Activated T-cell treated with anti-CD3 and anti-CD28 coated beads, Interleukin-2, amount 50 U/mL, for 24 hours (primary cell): Measurements from ENCODE around the gene ADGRA1.

ENCODE experiments used
- DNase-seq: peaks from one replicate; pipeline ENCODE4 v3.0.0-alpha.2; 2020
- H3K27ac Mint-ChIP-seq: 2 replicates; pipeline ENCODE4 v1.8.0; 2020; ENCODE audit warnings: mild to moderate bottlenecking, mixed read lengths
- H3K27me3 Mint-ChIP-seq: 2 replicates; pipeline ENCODE4 v1.8.0; 2020; ENCODE audit warnings: mixed read lengths
- H3K36me3 Mint-ChIP-seq: 2 replicates; pipeline ENCODE4 v1.8.0; 2020; ENCODE audit warnings: low read depth, mixed read lengths
- H3K4me1 Mint-ChIP-seq: 2 replicates; pipeline ENCODE4 v1.8.0; 2020; ENCODE audit warnings: low read depth, mixed read lengths
- H3K4me3 Mint-ChIP-seq: 2 replicates; pipeline ENCODE4 v1.8.0; 2020; ENCODE audit warnings: mild to moderate bottlenecking, moderate library complexity, mixed read lengths
- H3K9me3 Mint-ChIP-seq: 2 replicates; pipeline ENCODE4 v1.8.0; 2020; ENCODE audit warnings: mixed read lengths

Gene ADGRA1

DNA sequence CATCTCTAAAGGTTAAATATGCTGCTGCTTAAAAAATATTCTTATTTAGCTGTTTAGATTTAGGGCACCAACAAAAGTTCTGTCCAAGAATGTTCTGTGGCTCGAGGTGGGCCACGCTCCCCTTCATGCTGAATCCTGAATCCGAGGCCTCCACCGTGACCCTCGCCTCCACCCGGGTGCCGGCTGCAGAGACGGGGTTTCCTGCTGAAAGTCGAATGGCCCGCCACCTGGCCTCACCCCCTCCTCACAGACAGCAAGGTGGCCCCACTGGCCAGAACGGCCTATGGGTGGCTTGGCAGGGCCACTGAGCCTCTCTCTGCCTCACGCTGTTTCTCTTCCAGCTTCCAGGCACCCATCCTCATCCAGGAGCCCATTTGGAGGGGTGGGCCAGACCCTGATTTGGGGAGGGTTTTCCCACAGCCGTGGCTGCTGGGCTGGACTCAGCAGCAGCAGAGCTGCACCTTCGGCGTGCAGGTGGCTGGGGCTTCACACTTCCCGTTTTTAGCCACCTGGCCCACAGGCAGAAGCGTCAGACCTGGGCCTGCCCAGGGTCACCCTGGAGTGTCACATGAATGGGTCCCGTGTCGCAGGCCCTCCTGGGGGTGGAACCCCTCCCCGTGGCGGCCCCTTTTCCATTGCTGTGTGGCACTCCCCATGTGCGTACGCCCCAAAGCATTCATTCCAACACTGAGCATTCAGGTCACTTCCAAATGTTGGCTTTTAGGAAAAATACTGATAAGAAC lies 26.3 kb upstream of the ADGRA1 start:
- Mint-ChIP-seq H3K4me1 (peaks cover 12% of the 10 kb centered on the region), H3K9me3 (no peaks in the 10 kb centered on the region), H3K27ac (no peak overlapping the region), H3K4me3 (no peak overlapping the region), H3K27me3 (peaks cover 7% of the 10 kb centered on the region), H3K36me3 (no peaks in the 10 kb centered on the region)
- DNase-seq, result no peak

DNA sequence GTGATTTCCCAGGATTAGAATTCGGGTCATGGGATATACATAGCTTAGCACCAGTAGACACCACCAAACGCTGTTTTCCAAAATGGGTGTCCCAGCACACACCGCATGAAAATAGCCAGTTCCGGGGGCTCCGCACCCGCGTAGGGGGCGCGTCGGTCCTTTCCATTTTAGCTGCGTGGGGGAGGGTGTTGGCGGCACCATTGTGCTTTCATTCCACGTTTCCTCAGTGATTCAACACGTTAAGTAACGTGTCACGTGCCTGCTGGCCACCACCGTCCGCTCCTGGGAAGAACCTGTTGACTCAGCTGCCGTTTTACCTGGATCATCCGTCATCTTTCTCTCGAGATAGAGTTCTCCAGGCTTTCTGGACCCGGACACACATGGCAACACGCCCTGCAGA lies 25.6 kb upstream of the ADGRA1 start:
- Mint-ChIP-seq H3K9me3 (no peaks in the 10 kb centered on the region), H3K27me3 (peaks cover 7% of the 10 kb centered on the region), H3K4me3 (no peak overlapping the region), H3K4me1 (peaks cover 12% of the 10 kb centered on the region), H3K36me3 (no peaks in the 10 kb centered on the region), H3K27ac (no peak overlapping the region)
- no peak for DNase-seq

- no peaks in the 10 kb centered on the region for H3K36me3 Mint-ChIP-seq
- no peak for DNase-seq
- H3K4me3 Mint-ChIP-seq, result no peak overlapping the region
- H3K9me3 Mint-ChIP-seq, result no peaks in the 10 kb centered on the region
- peaks cover 5% of the 10 kb centered on the region for H3K27me3 Mint-ChIP-seq
- peaks cover 10% of the 10 kb centered on the region for H3K4me1 Mint-ChIP-seq
- H3K27ac Mint-ChIP-seq, result no peak overlapping the region
These were observed 25.1 kb upstream of the ADGRA1 start for GRCh38 chr10:133062635-133063034.

- no peak overlapping the region for H3K4me3 Mint-ChIP-seq
- no peaks in the 10 kb centered on the region for H3K4me1 Mint-ChIP-seq
- H3K27ac Mint-ChIP-seq, result no peak overlapping the region
- DNase-seq, result no peak
- no peaks in the 10 kb centered on the region for H3K9me3 Mint-ChIP-seq
- H3K27me3 Mint-ChIP-seq, result no peaks in the 10 kb centered on the region
- H3K36me3 Mint-ChIP-seq, result no peaks in the 10 kb centered on the region
These were observed 20.3 kb upstream of the ADGRA1 start for GRCh38 chr10:133067149-133068105.

GRCh38 chr10:133068111-133069032 lies 19.4 kb upstream of the ADGRA1 start:
- Mint-ChIP-seq H3K27ac (no peak overlapping the region), H3K9me3 (no peaks in the 10 kb centered on the region), H3K4me3 (no peak overlapping the region), H3K36me3 (no peaks in the 10 kb centered on the region), H3K27me3 (no peaks in the 10 kb centered on the region), H3K4me1 (no peaks in the 10 kb centered on the region)
- DNase-seq, result no peak

DNA sequence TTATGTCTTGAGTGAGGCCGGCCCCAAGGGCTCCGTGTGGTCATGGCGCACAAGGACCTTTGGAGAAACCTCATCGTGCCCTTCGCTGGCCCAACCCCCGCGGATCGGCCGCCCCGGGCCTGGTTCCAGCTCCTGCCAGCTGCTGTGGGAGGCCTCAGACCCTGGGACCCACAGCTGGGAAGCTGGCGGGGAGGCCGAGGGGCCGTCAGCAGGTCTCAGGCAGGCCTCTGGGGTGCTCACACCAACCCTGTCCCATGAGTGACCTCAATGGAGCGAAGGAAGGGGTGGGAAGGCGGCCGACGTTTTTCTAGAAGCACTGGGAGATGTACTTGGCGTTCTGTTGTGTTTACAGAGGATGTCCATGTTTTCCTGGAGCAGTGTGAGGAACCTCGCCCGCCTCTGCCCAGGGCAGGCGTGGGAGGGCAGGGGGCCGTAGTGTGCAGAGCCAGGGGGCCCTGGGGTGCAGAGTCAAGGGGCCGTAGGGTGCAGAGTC lies 18.6 kb upstream of the ADGRA1 start:
- Mint-ChIP-seq H3K4me1 (no peaks in the 10 kb centered on the region), H3K27ac (no peak overlapping the region), H3K27me3 (no peaks in the 10 kb centered on the region), H3K9me3 (no peaks in the 10 kb centered on the region), H3K36me3 (no peaks in the 10 kb centered on the region), H3K4me3 (no peak overlapping the region)
- DNase-seq, result no peak

DNA sequence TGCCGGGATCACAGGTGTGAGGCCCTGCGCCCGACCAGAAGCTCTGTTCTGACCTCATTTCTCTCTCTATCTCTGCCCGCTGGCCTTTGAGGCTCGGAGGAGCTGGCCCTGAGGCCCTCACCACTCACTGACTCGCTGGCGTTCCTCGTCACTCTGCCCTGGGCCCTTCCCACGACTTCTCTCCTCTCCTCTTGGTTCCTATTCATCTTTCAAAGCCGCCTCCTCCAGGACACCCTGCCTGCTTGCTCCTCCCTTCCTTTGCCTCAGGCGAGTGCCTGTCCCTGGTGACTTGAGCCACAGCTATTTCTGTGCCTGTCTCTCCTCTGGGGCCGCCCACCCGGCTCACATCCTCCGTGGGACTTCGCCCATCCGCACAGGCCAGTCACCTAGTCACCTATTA lies 17.3 kb upstream of the ADGRA1 start:
- Mint-ChIP-seq H3K4me1 (no peaks in the 10 kb centered on the region), H3K4me3 (no peak overlapping the region), H3K9me3 (no peaks in the 10 kb centered on the region), H3K36me3 (no peaks in the 10 kb centered on the region), H3K27ac (no peak overlapping the region), H3K27me3 (peaks cover 6% of the 10 kb centered on the region)
- DNase-seq, result no peak

- Mint-ChIP-seq H3K9me3 (no peaks in the 10 kb centered on the region), H3K4me1 (no peaks in the 10 kb centered on the region), H3K27ac (no peak overlapping the region), H3K27me3 (peaks cover 6% of the 10 kb centered on the region), H3K36me3 (no peaks in the 10 kb centered on the region), H3K4me3 (no peak overlapping the region)
- no peak for DNase-seq
These were observed 16.9 kb upstream of the ADGRA1 start for GRCh38 chr10:133070810-133071209.

DNA sequence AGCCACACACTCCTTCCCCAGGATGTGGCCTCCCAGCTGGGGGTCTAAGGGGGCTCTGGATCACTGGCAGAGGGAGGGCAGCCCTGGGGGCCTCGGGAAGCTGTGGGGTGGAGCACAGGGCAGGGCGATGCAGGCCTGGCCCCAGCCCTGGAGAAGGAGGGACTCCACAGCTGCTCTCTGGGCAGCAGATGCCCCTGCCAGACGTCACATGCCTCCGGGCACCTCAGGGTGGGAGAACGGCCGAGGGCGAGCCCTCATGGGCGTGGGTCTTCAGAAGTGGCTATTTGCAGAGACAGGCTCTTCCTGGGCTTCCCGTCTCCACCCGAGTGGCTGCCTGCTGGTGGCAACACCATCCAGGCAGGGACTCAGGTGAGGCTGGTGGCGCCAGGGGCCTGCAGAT lies 16.0 kb upstream of the ADGRA1 start:
- Mint-ChIP-seq H3K27ac (no peak overlapping the region), H3K36me3 (no peaks in the 10 kb centered on the region), H3K9me3 (no peaks in the 10 kb centered on the region), H3K27me3 (peaks cover 6% of the 10 kb centered on the region), H3K4me1 (no peaks in the 10 kb centered on the region), H3K4me3 (no peak overlapping the region)
- no peak for DNase-seq

GRCh38 chr10:133072196-133072595 lies 15.5 kb upstream of the ADGRA1 start:
- DNase-seq, result no peak
- Mint-ChIP-seq H3K27ac (no peak overlapping the region), H3K27me3 (peaks cover 6% of the 10 kb centered on the region), H3K36me3 (no peaks in the 10 kb centered on the region), H3K9me3 (no peaks in the 10 kb centered on the region), H3K4me1 (no peaks in the 10 kb centered on the region), H3K4me3 (no peak overlapping the region)

- peaks cover 6% of the 10 kb centered on the region for H3K27me3 Mint-ChIP-seq
- H3K4me3 Mint-ChIP-seq, result no peak overlapping the region
- H3K4me1 Mint-ChIP-seq, result no peaks in the 10 kb centered on the region
- H3K9me3 Mint-ChIP-seq, result no peaks in the 10 kb centered on the region
- H3K36me3 Mint-ChIP-seq, result no peaks in the 10 kb centered on the region
- H3K27ac Mint-ChIP-seq, result no peak overlapping the region
- DNase-seq, result no peak
These were observed 14.9 kb upstream of the ADGRA1 start for GRCh38 chr10:133072720-133073390.

GRCh38 chr10:133075346-133076137 lies 12.2 kb upstream of the ADGRA1 start:
- H3K27me3 Mint-ChIP-seq, result peaks cover 6% of the 10 kb centered on the region
- no peak for DNase-seq
- no peaks in the 10 kb centered on the region for H3K9me3 Mint-ChIP-seq
- no peaks in the 10 kb centered on the region for H3K36me3 Mint-ChIP-seq
- H3K4me3 Mint-ChIP-seq, result no peak overlapping the region
- no peak overlapping the region for H3K27ac Mint-ChIP-seq
- H3K4me1 Mint-ChIP-seq, result no peaks in the 10 kb centered on the region

- H3K4me1 Mint-ChIP-seq, result no peaks in the 10 kb centered on the region
- no peaks in the 10 kb centered on the region for H3K36me3 Mint-ChIP-seq
- H3K27me3 Mint-ChIP-seq, result peaks cover 6% of the 10 kb centered on the region
- H3K27ac Mint-ChIP-seq, result no peak overlapping the region
- H3K4me3 Mint-ChIP-seq, result no peak overlapping the region
- no peaks in the 10 kb centered on the region for H3K9me3 Mint-ChIP-seq
- no peak for DNase-seq
These were observed 11.3 kb upstream of the ADGRA1 start for GRCh38 chr10:133076274-133077038.
